ENCODE data around the gene FAM89B.

FAM89B gene

GRCh38 chr11:65574109-65574810 is 1.9 kb downstream of the FAM89B start:
- DNase-seq (ENCODE audit: low read depth), result peak; percentile 87
- TF ChIP-seq CTCF (IDR thresholded peaks at IDR 0.05; ENCODE audit: low read depth, low read length, missing control alignments), result peak; percentile 71
- peak overlapping the region; percentile 92 for H3K4me3 ChIP-seq (ENCODE audit: low read depth, low read length)

- TF ChIP-seq CTCF (IDR thresholded peaks at IDR 0.05; ENCODE audit: low read depth, low read length, missing control alignments), result no peak
- no peak for DNase-seq (ENCODE audit: low read depth)
- peak overlapping the region; percentile 90 for H3K4me3 ChIP-seq (ENCODE audit: low read depth, low read length)
Observed at GRCh38 chr11:65574811-65575567, 2.7 kb downstream of the FAM89B start.

- DNase-seq (ENCODE audit: low read depth), result peak; percentile 75
- no peak for TF ChIP-seq CTCF (IDR thresholded peaks at IDR 0.05; ENCODE audit: low read depth, low read length, missing control alignments)
- H3K4me3 ChIP-seq (ENCODE audit: low read depth, low read length), result peak within 1 kb of the TSS; percentile 90
Observed at GRCh38 chr11:65575568-65576231, 3.4 kb downstream of the FAM89B start, which contains the start of gene EHBP1L1. Gene EHBP1L1, plus strand, starts transcription at chr11:65576053. Its CDS starts 250 bp downstream, at chr11:65576303.

GRCh38 chr11:65576232-65576866 is 4.0 kb downstream of the FAM89B start:
- TF ChIP-seq CTCF (IDR thresholded peaks at IDR 0.05; ENCODE audit: low read depth, low read length, missing control alignments), result no peak
- DNase-seq (ENCODE audit: low read depth), result no peak
- peak overlapping the region; percentile 90 for H3K4me3 ChIP-seq (ENCODE audit: low read depth, low read length)

- H3K4me3 ChIP-seq (ENCODE audit: low read depth, low read length), result peak overlapping the region; percentile 90
- DNase-seq (ENCODE audit: low read depth), result no peak
- TF ChIP-seq CTCF (IDR thresholded peaks at IDR 0.05; ENCODE audit: low read depth, low read length, missing control alignments), result no peak
Observed at GRCh38 chr11:65576867-65577755, 4.8 kb downstream of the FAM89B start.

- no peak for TF ChIP-seq CTCF (IDR thresholded peaks at IDR 0.05; ENCODE audit: low read depth, low read length, missing control alignments)
- H3K4me3 ChIP-seq (ENCODE audit: low read depth, low read length), result peak overlapping the region; percentile 90
- no peak for DNase-seq (ENCODE audit: low read depth)
Observed at GRCh38 chr11:65577756-65578109, 5.4 kb downstream of the FAM89B start.
